ENCODE measurements around the gene DBF4B.
"Not testable (repeated sequence)": the region's sequence is repeated elsewhere in the genome, so short reads cannot be mapped to it uniquely, and the experiment has no call there.

DNA sequence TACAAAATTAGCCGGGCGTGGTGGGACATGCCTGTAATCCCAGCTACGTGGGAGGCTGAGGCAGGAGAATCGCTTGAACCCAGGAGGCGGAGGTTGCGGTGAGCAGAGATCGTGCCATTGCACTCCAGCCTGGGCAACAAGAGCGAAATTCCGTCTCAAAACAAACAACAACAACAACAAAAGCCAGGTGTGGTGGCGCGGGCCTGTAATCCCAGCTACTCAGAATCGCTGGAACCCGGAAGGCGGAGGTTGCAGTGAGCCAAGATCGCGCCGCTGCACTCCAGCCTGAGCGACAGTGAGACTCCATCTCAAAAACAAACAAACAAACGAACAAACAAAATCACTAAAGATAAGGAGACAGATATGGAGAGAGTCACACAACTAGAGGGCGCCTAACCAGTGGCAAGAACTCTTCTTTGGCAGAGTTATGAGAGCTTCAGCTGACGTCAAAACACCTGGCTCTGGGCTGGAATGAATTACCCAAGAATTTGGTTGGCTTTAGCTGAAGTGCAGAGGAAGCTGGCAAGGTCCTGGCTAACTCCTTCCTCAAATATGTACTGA is 17.6 kb upstream of the DBF4B start:
- TF ChIP-seq, protein P1, sequence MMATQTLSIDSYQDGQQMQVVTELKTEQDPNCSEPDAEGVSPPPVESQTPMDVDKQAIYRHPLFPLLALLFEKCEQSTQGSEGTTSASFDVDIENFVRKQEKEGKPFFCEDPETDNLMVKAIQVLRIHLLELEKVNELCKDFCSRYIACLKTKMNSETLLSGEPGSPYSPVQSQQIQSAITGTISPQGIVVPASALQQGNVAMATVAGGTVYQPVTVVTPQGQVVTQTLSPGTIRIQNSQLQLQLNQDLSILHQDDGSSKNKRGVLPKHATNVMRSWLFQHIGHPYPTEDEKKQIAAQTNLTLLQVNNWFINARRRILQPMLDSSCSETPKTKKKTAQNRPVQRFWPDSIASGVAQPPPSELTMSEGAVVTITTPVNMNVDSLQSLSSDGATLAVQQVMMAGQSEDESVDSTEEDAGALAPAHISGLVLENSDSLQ (IDR thresholded peaks at IDR 0.05), result not testable (repeated sequence)
- not testable (repeated sequence) for TF ChIP-seq FOXM1 (IDR thresholded peaks at IDR 0.05; ENCODE audit: borderline replicate concordance); FOXK2 (IDR thresholded peaks at IDR 0.05); BHLHE40 (IDR thresholded peaks at IDR 0.05; ENCODE audit: borderline replicate concordance); ELF4 (IDR thresholded peaks at IDR 0.05); HDGF (IDR thresholded peaks at IDR 0.05; ENCODE audit: borderline replicate concordance); NFRKB (IDR thresholded peaks at IDR 0.05); SP1 (IDR thresholded peaks at IDR 0.05); L3MBTL2 (conservative IDR thresholded peaks at IDR 0.05); FOXA1 (IDR thresholded peaks at IDR 0.05); TARDBP (IDR thresholded peaks at IDR 0.05)

Measured in HEK293T (cell line).